NT2/D1 (cell line): ENCODE measurements around the gene LIFR.

Source experiments
- YY1 ChIP-seq: IDR thresholded peaks from 2 replicates; pipeline ENCODE4 v1.6.1; 2011; ENCODE audit not compliant: insufficient read length, insufficient read depth
- ZNF274 ChIP-seq: IDR thresholded peaks from 2 replicates; pipeline ENCODE4 v1.6.1; 2011; ENCODE audit warnings: mild to moderate bottlenecking, low read depth, low read length

DNA sequence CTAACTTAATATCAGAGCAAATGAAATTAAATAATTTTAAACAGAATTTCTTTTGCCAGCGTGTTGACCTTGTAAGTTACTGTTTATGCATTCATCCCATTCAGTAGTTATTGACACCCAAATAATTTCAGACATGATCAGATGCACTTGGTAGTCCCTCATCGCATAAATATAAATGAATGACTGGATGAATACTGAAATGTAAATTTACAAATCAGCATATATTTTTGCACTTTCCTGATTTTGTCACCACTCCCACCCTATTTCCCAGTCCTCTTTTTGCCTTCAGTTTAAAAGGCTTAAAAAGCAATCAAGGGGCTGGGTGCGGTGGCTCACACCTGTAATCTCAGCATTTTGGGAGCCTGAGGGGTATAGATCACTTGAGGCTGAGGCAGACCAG, 17.1 kb upstream of the LIFR start:
- no peak for TF ChIP-seq YY1
- no peak for TF ChIP-seq ZNF274
